Measurements from ENCODE around the gene SLC24A1. TPM values are rescaled to one million over a fixed set of nuclear protein-coding genes. Genes with fewer than 3 reads are reported as not detected.

The SLC24A1 gene
- total and polyA plus RNA-seq, 4 donors = 4.8 to 13.5 (median 7.4) TPM

GRCh38 chr15:65626856-65627255 is 5.1 kb downstream of the SLC24A1 start:
- ATAC-seq (ENCODE audit: low FRiP score) = no peak
- Histone ChIP-seq H3K4me1 (ENCODE audit: control insufficient read depth in 1 of 2, insufficient read depth in 2 of 2, low read length in 2 of 2) (no peaks in the 10 kb centered on the region), H3K27me3 (ENCODE audit: control insufficient read depth in 1 of 2, insufficient read depth in 2 of 2, low read length in 1 of 2) (no peaks in the 10 kb centered on the region), H3K9me3 (ENCODE audit: control insufficient read depth, low read length) (no peaks in the 10 kb centered on the region), H3K4me3 (ENCODE audit: low read length in 2 of 2) (no peak overlapping the region), H3K36me3 (ENCODE audit: control insufficient read depth in 1 of 2, insufficient read depth in 2 of 2, low read length in 1 of 2) (peaks cover 0 to 4% of the 10 kb centered on the region in 2 donors), H3K27ac (ENCODE audit: low read depth in 1 of 2, low read length in 2 of 2) (no peak overlapping the region)
- WGBS, 2 donors = 66 to 67% methylated on average over 4 of the region's 4 CpGs
- intact Hi-C loops (cut with DNase I) = no loop called here
- DNase-seq = no peak

DNA sequence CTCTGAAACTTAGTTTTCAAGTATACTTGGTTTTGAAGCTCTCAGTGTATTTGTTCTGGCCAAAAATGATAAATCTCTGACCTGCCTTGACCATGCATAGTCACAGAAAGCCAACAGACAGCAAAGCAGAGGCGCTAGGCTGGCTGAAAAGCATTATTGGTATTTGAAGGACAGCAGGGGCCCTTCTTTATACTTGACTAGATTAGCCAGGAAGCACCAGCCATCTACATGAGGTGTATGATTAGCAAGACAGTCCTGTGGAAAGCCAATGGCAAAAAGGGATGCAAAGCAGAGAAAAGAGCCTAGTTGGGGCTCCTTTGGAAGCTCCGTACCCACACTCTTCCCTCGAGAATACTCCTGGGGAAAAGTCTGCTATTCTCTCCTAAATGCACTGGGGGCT is 7.8 kb downstream of the SLC24A1 start:
- no peak overlapping the region for H3K27ac ChIP-seq (ENCODE audit: low read depth in 1 of 2, low read length in 2 of 2)
- DNase-seq (no peak), ATAC-seq (ENCODE audit: low FRiP score) (no peak)
- H3K9me3 ChIP-seq (ENCODE audit: control insufficient read depth, low read length) = no peaks in the 10 kb centered on the region
- H3K27me3 ChIP-seq (ENCODE audit: control insufficient read depth in 1 of 2, insufficient read depth in 2 of 2, low read length in 1 of 2) = no peaks in the 10 kb centered on the region
- no peak overlapping the region for H3K4me3 ChIP-seq (ENCODE audit: low read length in 2 of 2)
- intact Hi-C loops (cut with DNase I) = no loop called here
- H3K36me3 ChIP-seq (ENCODE audit: control insufficient read depth in 1 of 2, insufficient read depth in 2 of 2, low read length in 1 of 2) = peaks cover 0 to 2% of the 10 kb centered on the region in 2 donors
- 93 to 94% methylated on average over 3 of the region's 3 CpGs for WGBS, 2 donors
- H3K4me1 ChIP-seq (ENCODE audit: control insufficient read depth in 1 of 2, insufficient read depth in 2 of 2, low read length in 2 of 2) = no peaks in the 10 kb centered on the region

GRCh38 chr15:65630760-65631159 is 9.0 kb downstream of the SLC24A1 start:
- no peaks in the 10 kb centered on the region for H3K4me1 ChIP-seq (ENCODE audit: control insufficient read depth in 1 of 2, insufficient read depth in 2 of 2, low read length in 2 of 2)
- WGBS, 2 donors = 93 to 94% methylated on average over 5 of the region's 5 CpGs
- no peak for DNase-seq

GRCh38 chr15:65631503-65631902 is 9.8 kb downstream of the SLC24A1 start:
- DNase-seq (no peak), ATAC-seq (ENCODE audit: low FRiP score) (no peak)
- Histone ChIP-seq H3K27ac (ENCODE audit: low read depth in 1 of 2, low read length in 2 of 2) (no peak overlapping the region), H3K9me3 (ENCODE audit: control insufficient read depth, low read length) (no peaks in the 10 kb centered on the region), H3K36me3 (ENCODE audit: control insufficient read depth in 1 of 2, insufficient read depth in 2 of 2, low read length in 1 of 2) (no peaks in the 10 kb centered on the region), H3K4me3 (ENCODE audit: low read length in 2 of 2) (no peak overlapping the region), H3K27me3 (ENCODE audit: control insufficient read depth in 1 of 2, insufficient read depth in 2 of 2, low read length in 1 of 2) (no peaks in the 10 kb centered on the region), H3K4me1 (ENCODE audit: control insufficient read depth in 1 of 2, insufficient read depth in 2 of 2, low read length in 2 of 2) (no peaks in the 10 kb centered on the region)
- intact Hi-C loops (cut with DNase I) = loop anchor here (10.0 kb wide), 2 partner anchors 233 to 653 kb away; partner anchors contain the start of gene RAB11A (in 1 of the 2)
- 95 to 98% methylated on average over 6 of the region's 6 CpGs for WGBS, 2 donors

More at GRCh38 chr15:65630760-65631159, 9.0 kb downstream of the SLC24A1 start:
- Histone ChIP-seq H3K27ac (ENCODE audit: low read depth in 1 of 2, low read length in 2 of 2) (no peak overlapping the region), H3K4me3 (ENCODE audit: low read length in 2 of 2) (no peak overlapping the region), H3K9me3 (ENCODE audit: control insufficient read depth, low read length) (no peaks in the 10 kb centered on the region), H3K36me3 (ENCODE audit: control insufficient read depth in 1 of 2, insufficient read depth in 2 of 2, low read length in 1 of 2) (no peaks in the 10 kb centered on the region), H3K27me3 (ENCODE audit: control insufficient read depth in 1 of 2, insufficient read depth in 2 of 2, low read length in 1 of 2) (no peaks in the 10 kb centered on the region)
- intact Hi-C loops (cut with DNase I) = loop anchor here (10.0 kb wide), 2 partner anchors 234 to 654 kb away; partner anchors contain the start of gene RAB11A (in 1 of the 2)
- ATAC-seq (ENCODE audit: low FRiP score) = no peak

DNA sequence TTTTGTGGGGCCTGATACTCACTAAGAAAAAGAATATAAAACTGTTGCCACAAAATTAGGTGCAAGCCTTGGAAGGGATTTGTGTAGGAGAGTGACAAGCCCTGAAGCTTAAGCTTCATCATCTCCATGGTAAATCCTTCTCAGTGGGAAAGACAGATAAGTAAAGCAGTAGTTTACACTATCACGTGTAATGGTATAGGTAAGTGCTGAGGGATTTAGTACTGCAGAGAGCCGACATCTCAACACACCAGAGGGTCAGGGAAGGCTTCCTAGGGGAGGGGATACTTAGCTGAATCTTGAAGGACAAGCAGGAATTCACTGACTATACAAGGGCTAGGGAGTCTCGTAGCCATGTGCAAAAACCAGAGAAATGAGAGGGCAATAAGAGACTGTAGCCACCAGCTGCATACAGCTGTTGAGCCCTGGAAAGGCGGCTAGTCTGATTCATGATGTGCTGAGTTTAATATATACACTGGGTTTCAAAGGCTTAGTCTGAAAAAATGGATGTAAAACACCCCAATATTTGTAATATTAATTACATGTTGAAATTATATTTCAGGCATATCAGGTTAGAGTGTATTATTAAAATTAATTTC is 11.1 kb downstream of the SLC24A1 start:
- Histone ChIP-seq H3K27ac (ENCODE audit: low read depth in 1 of 2, low read length in 2 of 2) (no peak overlapping the region), H3K4me1 (ENCODE audit: control insufficient read depth in 1 of 2, insufficient read depth in 2 of 2, low read length in 2 of 2) (no peaks in the 10 kb centered on the region), H3K4me3 (ENCODE audit: low read length in 2 of 2) (no peak overlapping the region), H3K27me3 (ENCODE audit: control insufficient read depth in 1 of 2, insufficient read depth in 2 of 2, low read length in 1 of 2) (no peaks in the 10 kb centered on the region), H3K9me3 (ENCODE audit: control insufficient read depth, low read length) (no peaks in the 10 kb centered on the region), H3K36me3 (ENCODE audit: control insufficient read depth in 1 of 2, insufficient read depth in 2 of 2, low read length in 1 of 2) (no peaks in the 10 kb centered on the region)
- ATAC-seq (ENCODE audit: low FRiP score) (no peak), DNase-seq (no peak)
- WGBS, 2 donors = 82 to 83% methylated on average over 4 of the region's 4 CpGs
- intact Hi-C loops (cut with DNase I) = loop anchor here (10.0 kb wide), 2 partner anchors 232 to 652 kb away; partner anchors contain the start of gene RAB11A (in 1 of the 2)

GRCh38 chr15:65633752-65634151 is 12.0 kb downstream of the SLC24A1 start:
- 83 to 86% methylated on average over 2 of the region's 2 CpGs for WGBS, 2 donors
- DNase-seq (no peak), ATAC-seq (ENCODE audit: low FRiP score) (no peak)
- H3K27me3 ChIP-seq (ENCODE audit: control insufficient read depth in 1 of 2, insufficient read depth in 2 of 2, low read length in 1 of 2) = no peaks in the 10 kb centered on the region
- no peaks in the 10 kb centered on the region for H3K36me3 ChIP-seq (ENCODE audit: control insufficient read depth in 1 of 2, insufficient read depth in 2 of 2, low read length in 1 of 2)
- H3K4me1 ChIP-seq (ENCODE audit: control insufficient read depth in 1 of 2, insufficient read depth in 2 of 2, low read length in 2 of 2) = no peaks in the 10 kb centered on the region
- no peaks in the 10 kb centered on the region for H3K9me3 ChIP-seq (ENCODE audit: control insufficient read depth, low read length)
- H3K27ac ChIP-seq (ENCODE audit: low read depth in 1 of 2, low read length in 2 of 2) = no peak overlapping the region
- no peak overlapping the region for H3K4me3 ChIP-seq (ENCODE audit: low read length in 2 of 2)
- intact Hi-C loops (cut with DNase I) = loop anchor here (10.0 kb wide), 2 partner anchors 231 to 651 kb away; partner anchors contain the start of gene RAB11A (in 1 of the 2)

GRCh38 chr15:65634356-65634755 is 12.6 kb downstream of the SLC24A1 start:
- DNase-seq = no peak
- intact Hi-C loops (cut with DNase I) = loop anchor here (10.0 kb wide), 2 partner anchors 230 to 650 kb away; partner anchors contain the start of gene RAB11A (in 1 of the 2)
- WGBS, 2 donors = 92 to 93% methylated on average over 1 of the region's 1 CpG
- Histone ChIP-seq H3K27me3 (ENCODE audit: control insufficient read depth in 1 of 2, insufficient read depth in 2 of 2, low read length in 1 of 2) (no peaks in the 10 kb centered on the region), H3K4me1 (ENCODE audit: control insufficient read depth in 1 of 2, insufficient read depth in 2 of 2, low read length in 2 of 2) (no peaks in the 10 kb centered on the region), H3K9me3 (ENCODE audit: control insufficient read depth, low read length) (no peaks in the 10 kb centered on the region), H3K4me3 (ENCODE audit: low read length in 2 of 2) (no peak overlapping the region), H3K36me3 (ENCODE audit: control insufficient read depth in 1 of 2, insufficient read depth in 2 of 2, low read length in 1 of 2) (no peaks in the 10 kb centered on the region), H3K27ac (ENCODE audit: low read depth in 1 of 2, low read length in 2 of 2) (no peak overlapping the region)
- ATAC-seq (ENCODE audit: low FRiP score) = no peak

DNA sequence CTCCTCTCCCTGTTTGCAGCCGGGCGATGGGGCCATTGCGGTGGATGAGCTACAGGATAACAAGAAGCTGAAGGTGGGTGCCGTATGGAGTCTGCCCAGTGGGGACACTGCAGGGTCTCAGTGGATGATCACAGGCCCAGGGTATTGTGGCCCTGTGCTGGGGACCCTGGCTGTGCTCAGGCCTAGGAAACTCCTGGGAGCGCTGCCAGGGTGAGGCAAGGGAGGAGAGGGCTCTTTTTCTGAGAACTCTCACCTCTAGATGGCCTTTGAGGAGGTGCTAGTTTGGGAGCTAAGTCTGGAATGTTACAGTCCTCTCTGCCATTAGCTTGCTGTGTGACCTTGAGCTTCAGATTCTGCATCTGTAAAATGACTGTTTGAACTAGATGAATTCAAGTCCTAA is 16.4 kb downstream of the SLC24A1 start:
- Histone ChIP-seq H3K36me3 (ENCODE audit: control insufficient read depth in 1 of 2, insufficient read depth in 2 of 2, low read length in 1 of 2) (no peaks in the 10 kb centered on the region), H3K4me1 (ENCODE audit: control insufficient read depth in 1 of 2, insufficient read depth in 2 of 2, low read length in 2 of 2) (no peaks in the 10 kb centered on the region), H3K4me3 (ENCODE audit: low read length in 2 of 2) (no peak overlapping the region), H3K9me3 (ENCODE audit: control insufficient read depth, low read length) (no peaks in the 10 kb centered on the region), H3K27ac (ENCODE audit: low read depth in 1 of 2, low read length in 2 of 2) (no peak overlapping the region), H3K27me3 (ENCODE audit: control insufficient read depth in 1 of 2, insufficient read depth in 2 of 2, low read length in 1 of 2) (no peaks in the 10 kb centered on the region)
- WGBS, 2 donors = 81 to 86% methylated on average over 5 of the region's 5 CpGs
- intact Hi-C loops (cut with DNase I) = loop anchor here (5.0 to 10.0 kb wide), 3 partner anchors 227 to 649 kb away; partner anchors contain the start of gene RAB11A (in 1 of the 2)
- ATAC-seq (ENCODE audit: low FRiP score) (no peak), DNase-seq (no peak)

DNA sequence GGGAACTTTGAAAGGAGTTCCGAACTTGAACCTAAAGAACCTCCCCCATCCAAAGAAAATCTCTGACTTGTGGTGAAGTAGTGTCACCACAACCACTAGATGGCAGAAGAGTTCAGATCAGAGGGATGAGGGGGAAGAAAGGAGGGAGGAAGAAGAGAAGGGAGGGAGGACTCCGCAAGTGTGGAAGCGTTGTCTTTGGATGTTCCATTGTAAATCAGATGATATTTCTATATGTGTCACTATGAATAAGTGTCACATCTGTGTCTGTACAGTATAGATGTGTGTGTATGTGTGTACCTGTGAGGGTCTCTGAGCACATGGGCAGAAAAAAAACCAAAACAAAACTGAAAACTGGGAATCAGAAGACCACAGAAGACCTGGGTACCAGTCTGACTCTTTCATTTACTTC is 16.9 kb downstream of the SLC24A1 start:
- Histone ChIP-seq H3K27me3 (ENCODE audit: control insufficient read depth in 1 of 2, insufficient read depth in 2 of 2, low read length in 1 of 2) (no peaks in the 10 kb centered on the region), H3K9me3 (ENCODE audit: control insufficient read depth, low read length) (no peaks in the 10 kb centered on the region), H3K27ac (ENCODE audit: low read depth in 1 of 2, low read length in 2 of 2) (no peak overlapping the region), H3K4me1 (ENCODE audit: control insufficient read depth in 1 of 2, insufficient read depth in 2 of 2, low read length in 2 of 2) (no peaks in the 10 kb centered on the region), H3K4me3 (ENCODE audit: low read length in 2 of 2) (no peak overlapping the region), H3K36me3 (ENCODE audit: control insufficient read depth in 1 of 2, insufficient read depth in 2 of 2, low read length in 1 of 2) (no peaks in the 10 kb centered on the region)
- ATAC-seq (ENCODE audit: low FRiP score) (peak; percentile 79), DNase-seq (no peak)
- WGBS, 2 donors = 0% methylated on average over 3 of the region's 3 CpGs
- intact Hi-C loops (cut with DNase I) = loop anchor here (5.0 to 10.0 kb wide), 3 partner anchors 226 to 649 kb away; partner anchors contain the start of gene RAB11A (in 1 of the 2)

Measured in aorta (tissue), 5 donors.